H1 (cell line): ENCODE results near the gene OR2AJ1. TPM values are rescaled to one million over a fixed set of nuclear protein-coding genes. Genes with fewer than 3 reads are reported as not detected.

ENCODE experiments used
- CTCF ChIA-PET: fragments of 300-600 bp; sonication (Branson Sonifier 250); formaldehyde crosslinking; loops from one replicate; lab custom pipeline; 2021; ENCODE audit not compliant: partially characterized antibody; lab: Charles Lee
- POLR2A ChIA-PET: fragments of 300-600 bp; sonication (Branson Sonifier 250); formaldehyde crosslinking; loops from one replicate; lab custom pipeline; 2021; ENCODE audit warnings: inconsistent platforms; ENCODE audit not compliant: partially characterized antibody; lab: Charles Lee
- DNase-seq, 2 experiments: peaks; one replicate each; pipeline versions ENCODE4 v3.0.0 to v3.0.0-alpha.2; 2010 to 2022; ENCODE audit warnings: low spot score in 2 of 2, low read depth in 1 of 2, mixed read lengths in 1 of 2
- FAIRE-seq: peaks from 2 replicates; lab custom pipeline; 2011; peaks lifted over from hg19 to GRCh38; lab: Jason Lieb, UNC
- H2AFZ ChIP-seq: 2 replicates; pipeline ENCODE4 v1.8.1; 2012; ENCODE audit warnings: low read length, inconsistent platforms
- H2AK5ac ChIP-seq: 2 replicates; pipeline ENCODE4 v1.6.1; 2013; ENCODE audit warnings: low read depth, low read length
- H2BK120ac ChIP-seq: replicated peaks from 2 replicates; pipeline ENCODE3; 2013; ENCODE audit warnings: low read depth, low read length, inconsistent platforms
- H2BK12ac ChIP-seq: 2 replicates; pipeline ENCODE4 v1.6.1; 2013; ENCODE audit warnings: low read depth, low read length
- H2BK15ac ChIP-seq: 2 replicates; pipeline ENCODE4 v1.6.1; 2013; ENCODE audit warnings: low read length
- H2BK20ac ChIP-seq: 2 replicates; pipeline ENCODE4 v1.6.1; 2013; ENCODE audit warnings: low read length
- H2BK5ac ChIP-seq: 2 replicates; pipeline ENCODE4 v1.6.1; 2013; ENCODE audit warnings: low read depth, low read length
- H3K14ac ChIP-seq: 2 replicates; pipeline ENCODE4 v1.6.1; 2013; ENCODE audit warnings: inconsistent platforms; ENCODE audit not compliant: insufficient read length
- H3K18ac ChIP-seq: 2 replicates; pipeline ENCODE4 v1.6.1; 2013; ENCODE audit warnings: low read length; ENCODE audit errors: extremely low read depth
- H3K23ac ChIP-seq: 2 replicates; pipeline ENCODE4 v1.6.1; 2013; ENCODE audit warnings: inconsistent platforms; ENCODE audit not compliant: insufficient read length
- H3K23me2 ChIP-seq: 2 replicates; pipeline ENCODE4 v1.6.1; 2013; ENCODE audit warnings: low read depth, low read length
- H3K27ac ChIP-seq: 2 replicates; pipeline ENCODE4 v1.6.1; 2011; ENCODE audit warnings: low read depth, low read length, inconsistent platforms
- H3K27me3 ChIP-seq, 4 experiments: replicated peaks in 1 of 4; 1 replicate in 1 of 4; 2 replicates in 3 of 4; pipeline versions ENCODE4 v1.6.1 to v1.8.1; 2011 to 2013; ENCODE audit warnings: low read length in 3 of 4, mild to moderate bottlenecking in 3 of 4, inconsistent platforms in 2 of 4, mixed read lengths in 2 of 4, moderate library complexity in 1 of 4; ENCODE audit not compliant: control insufficient read depth in 3 of 4, insufficient read depth in 3 of 4; ENCODE audit errors: extremely low read depth in 1 of 4
- H3K36me3 ChIP-seq, 4 experiments: 2 replicates each; pipeline versions ENCODE4 v1.6.1 to v1.8.1; 2011 to 2013; ENCODE audit warnings: mild to moderate bottlenecking in 4 of 4, low read length in 3 of 4, moderate library complexity in 2 of 4, control low read depth in 1 of 4, inconsistent platforms in 1 of 4; ENCODE audit not compliant: insufficient read depth in 4 of 4, control insufficient read depth in 2 of 4
- H3K4ac ChIP-seq: replicated peaks from 2 replicates; pipeline ENCODE3; 2013; ENCODE audit warnings: low read length, low read depth, mixed read lengths, inconsistent platforms; ENCODE audit not compliant: insufficient read length
- H3K4me1 ChIP-seq, 4 experiments: replicated peaks in 1 of 4; 1 replicate in 1 of 4; 2 replicates in 3 of 4; pipeline versions ENCODE4 v1.6.1 to v1.8.1; 2011 to 2013; ENCODE audit warnings: low read length in 3 of 4, inconsistent platforms in 2 of 4, mixed read lengths in 1 of 4; ENCODE audit not compliant: insufficient read depth in 4 of 4, control insufficient read depth in 3 of 4
- H3K4me2 ChIP-seq, 2 experiments: 2 replicates each; pipeline versions ENCODE4 v1.6.1 to v1.8.1; 2011 to 2013; ENCODE audit warnings: low read depth in 2 of 2, low read length in 2 of 2, control low read depth in 1 of 2, inconsistent platforms in 1 of 2, mild to moderate bottlenecking in 1 of 2; ENCODE audit not compliant: insufficient read depth in 1 of 2
- H3K4me3 ChIP-seq, 4 experiments: fragments of 200-600, 300-600 bp in 1 of 4; sonication (generic), shearing (Covaris generic), sonication (Bioruptor Twin) in 1 of 4; 2 replicates each; pipeline versions ENCODE4 v1.5.1 to v1.8.1; 2011 to 2016; ENCODE audit warnings: low read length in 4 of 4, low read depth in 3 of 4, control low read depth in 2 of 4, inconsistent platforms in 2 of 4, mild to moderate bottlenecking in 2 of 4, mixed read lengths in 1 of 4, moderate library complexity in 1 of 4; ENCODE audit not compliant: insufficient read depth in 2 of 4; ENCODE audit errors: extremely low read depth in 1 of 4
- H3K56ac ChIP-seq: replicated peaks from 2 replicates; pipeline ENCODE3; 2013; ENCODE audit warnings: low read depth, mild to moderate bottlenecking, mixed read lengths, low read length, inconsistent platforms; ENCODE audit not compliant: insufficient read length
- H3K79me1 ChIP-seq: 2 replicates; pipeline ENCODE4 v1.6.1; 2013; ENCODE audit warnings: low read depth, low read length, control low read depth
- H3K79me2 ChIP-seq, 2 experiments: 2 replicates each; pipeline versions ENCODE4 v1.6.1 to v1.8.1; 2012 to 2013; ENCODE audit warnings: low read length in 2 of 2, mild to moderate bottlenecking in 2 of 2, inconsistent platforms in 1 of 2; ENCODE audit not compliant: insufficient read depth in 2 of 2, control insufficient read depth in 1 of 2
- H3K9ac ChIP-seq, 4 experiments: replicated peaks in 1 of 4; 1 replicate in 1 of 4; 2 replicates in 3 of 4; pipeline versions ENCODE4 v1.6.1 to v1.8.1; 2011 to 2013; ENCODE audit warnings: low read depth in 3 of 4, low read length in 3 of 4, control low read depth in 2 of 4, mild to moderate bottlenecking in 2 of 4, moderate library complexity in 2 of 4, inconsistent platforms in 1 of 4; ENCODE audit errors: extremely low read depth in 1 of 4
- H3K9me3 ChIP-seq, 2 experiments: 2 replicates each; pipeline versions ENCODE4 v1.6.1 to v1.8.1; 2012 to 2013; ENCODE audit warnings: mild to moderate bottlenecking in 2 of 2, moderate library complexity in 2 of 2, control low read depth in 1 of 2, inconsistent platforms in 1 of 2, low read depth in 1 of 2, low read length in 1 of 2, mixed read lengths in 1 of 2; ENCODE audit not compliant: insufficient read depth in 2 of 2
- H4K20me1 ChIP-seq, 2 experiments: replicated peaks in 1 of 2; 2 replicates each; pipeline versions ENCODE3 to v1.8.1; 2011 to 2013; ENCODE audit warnings: inconsistent platforms in 2 of 2, low read length in 2 of 2, mild to moderate bottlenecking in 1 of 2; ENCODE audit not compliant: insufficient read depth in 2 of 2, control insufficient read depth in 1 of 2
- H4K5ac ChIP-seq: 2 replicates; pipeline ENCODE4 v1.6.1; 2013; ENCODE audit warnings: low read length, low read depth, mixed read lengths, inconsistent platforms; ENCODE audit not compliant: insufficient read length
- H4K8ac ChIP-seq: 2 replicates; pipeline ENCODE4 v1.8.0; 2013; ENCODE audit warnings: mild to moderate bottlenecking, moderate library complexity, low read length, inconsistent platforms; ENCODE audit not compliant: insufficient read depth; ENCODE audit errors: extremely low read depth
- H4K91ac ChIP-seq: replicated peaks from 2 replicates; pipeline ENCODE3; 2013; ENCODE audit warnings: low read length, mixed read lengths, inconsistent platforms; ENCODE audit not compliant: insufficient read length
- CBX5 ChIP-seq: fragments of 300-800, 300-1000 bp; sonication (generic); IDR thresholded peaks from 2 replicates; pipeline ENCODE4 v1.7.1; 2016; ENCODE audit warnings: antibody characterized with exemption, low read length, low read depth
- KDM4A ChIP-seq: IDR thresholded peaks from one replicate; pipeline ENCODE4 v1.7.1; 2012; ENCODE audit warnings: low read depth, mild to moderate bottlenecking, moderate library complexity, low read length, inconsistent platforms; ENCODE audit not compliant: severe bottlenecking
- MAFK ChIP-seq: IDR thresholded peaks from 2 replicates; pipeline ENCODE4 v1.6.1; 2012; ENCODE audit warnings: low read depth, mild to moderate bottlenecking, improper control_type of control experiment, low read length
- RXRA ChIP-seq: IDR thresholded peaks from 2 replicates; pipeline ENCODE4 v1.6.1; 2011; ENCODE audit warnings: low read depth, mild to moderate bottlenecking, low read length, moderate library complexity; ENCODE audit not compliant: insufficient read depth
- TEAD4 ChIP-seq: IDR thresholded peaks from 2 replicates; pipeline ENCODE4 v1.6.1; 2012; ENCODE audit warnings: low read depth, low read length, inconsistent platforms, mixed read lengths
- WGBS, 2 experiments: shearing (Covaris generic) in 1 of 2; methylation state at CpG; one replicate each; pipeline versions ENCODE4 v1.1.6 to v1.1.7; 2013 to 2015; ENCODE audit warnings: low lambda C conversion rate in 2 of 2, mixed read lengths in 2 of 2, inconsistent platforms in 1 of 2, low coverage in 1 of 2, missing lambda C conversion rate in 1 of 2; ENCODE audit not compliant: insufficient replicate concordance in 2 of 2, insufficient coverage in 1 of 2, insufficient read length in 1 of 2; ENCODE audit errors: extremely low coverage in 1 of 2, missing lambda C conversion rate in 1 of 2; 5-methylcytosine and 5-hydroxymethylcytosine counted together
- polyA plus RNA-seq, 7 experiments: library from polyadenylated mRNA; depleted of rRNA in 3 of 7; stranded (reverse) in 5 of 7; unstranded in 2 of 7; fragments of >200 nt in 5 of 7; fragments of 200-250 nt in 2 of 7; gene quantifications; 1 replicate in 5 of 7; 2 replicates in 1 of 7; 4 replicates in 1 of 7; pipeline versions ENCODE4 v1.2.1 to v1.2.3, GENCODE V29; 2011 to 2013; ENCODE audit warnings: missing spikeins in 2 of 7, mixed read lengths in 2 of 7
- total RNA-seq: library from RNA; stranded (reverse); fragmentation: NEBNext Ultra II Directional; extraction: Animal tissue kit (Norgen Biotek cat#: 25700); gene quantifications from 2 replicates; pipeline ENCODE4 v1.2.1, GENCODE V29; 2021

OR2AJ1 gene
- total and polyA plus RNA-seq, 2 of the 8 experiments (the other 6 are each of a cell fraction or from before 2014, with no cell fraction given), result not detected

GRCh38 chr1:247908766-247909165, 15.9 kb upstream of the OR2AJ1 start:
- H3K9ac ChIP-seq, result no peak overlapping the region
- H3K23ac ChIP-seq, result no peak overlapping the region
- H3K18ac ChIP-seq, result no peak overlapping the region
- TF ChIP-seq MAFK (no peak), CBX5 (no peak), TEAD4 (no peak), RXRA (no peak), KDM4A (no peak)

More at GRCh38 chr1:247908766-247909165, 15.9 kb upstream of the OR2AJ1 start:
- Histone ChIP-seq H3K4ac (no peak overlapping the region), H2AFZ (no peak overlapping the region), H3K4me2 (no peak overlapping the region), H2BK12ac (no peak overlapping the region), H3K79me1 (no peaks in the 10 kb centered on the region), H2AK5ac (no peak overlapping the region), H4K20me1 (no peaks in the 10 kb centered on the region), H2BK20ac (no peak overlapping the region), H3K23me2 (no peaks in the 10 kb centered on the region), H3K27ac (no peak overlapping the region), H3K4me3 (no peak overlapping the region), H2BK120ac (no peak overlapping the region), H4K91ac (no peak overlapping the region), H4K8ac (no peak overlapping the region), H3K9me3 (peaks cover 35 to 69% of the 10 kb centered on the region in 2 experiments), H3K36me3 (no peaks in the 10 kb centered on the region), H3K14ac (no peak overlapping the region), H2BK15ac (no peak overlapping the region), H2BK5ac (no peak overlapping the region), H3K27me3 (no peaks in the 10 kb centered on the region), H3K56ac (no peak overlapping the region), H3K79me2 (no peaks in the 10 kb centered on the region), H3K4me1 (no peaks in the 10 kb centered on the region; a peak in 1 of 7 replicates), H4K5ac (no peak overlapping the region)
- ChIA-PET CTCF (no interaction called here), POLR2A (no interaction called here)
- WGBS, 2 experiments, result 92% methylated on average over 5 of the region's 5 CpGs; no CpG with 5 or more reads in 1 of the 2 experiments
- FAIRE-seq (no peak), DNase-seq (no peak)
